ENCODE results near the gene C16orf96.

C16orf96 gene

GRCh38 chr16:4556112-4556511 lies at the start of gene C16orf96:
C16orf96 (plus strand) TSS chr16:4556340; CDS start chr16:4556490, 150 bp downstream.
- no peak for FAIRE-seq

GRCh38 chr16:4506450-4506849 lies 49.7 kb upstream of the C16orf96 start:
- no peak for FAIRE-seq

GRCh38 chr16:4507588-4508345 lies 48.4 kb upstream of the C16orf96 start:
- no peak for FAIRE-seq

GRCh38 chr16:4508806-4509205 lies 47.3 kb upstream of the C16orf96 start:
- FAIRE-seq = no peak

GRCh38 chr16:4509420-4509819 lies 46.7 kb upstream of the C16orf96 start:
- no peak for FAIRE-seq

- no peak for FAIRE-seq
These were observed 46.0 kb upstream of the C16orf96 start for GRCh38 chr16:4510131-4510530.

- FAIRE-seq = no peak
These were observed 45.3 kb upstream of the C16orf96 start for GRCh38 chr16:4510747-4511426.

GRCh38 chr16:4511441-4512082 lies 44.6 kb upstream of the C16orf96 start:
- FAIRE-seq = no peak

GRCh38 chr16:4512473-4512872 lies 43.7 kb upstream of the C16orf96 start:
- no peak for FAIRE-seq

GRCh38 chr16:4513086-4513860 lies 42.9 kb upstream of the C16orf96 start:
- FAIRE-seq = no peak

GRCh38 chr16:4513881-4514280 lies 42.3 kb upstream of the C16orf96 start:
- no peak for FAIRE-seq

- no peak for FAIRE-seq
These were observed 41.5 kb upstream of the C16orf96 start for GRCh38 chr16:4514606-4515005.

- peak; percentile 89 for FAIRE-seq
These were observed 40.4 kb upstream of the C16orf96 start for GRCh38 chr16:4515611-4516233.

GRCh38 chr16:4517812-4518680 lies 38.1 kb upstream of the C16orf96 start:
- no peak for FAIRE-seq

GRCh38 chr16:4519274-4520058 lies 36.7 kb upstream of the C16orf96 start:
- FAIRE-seq = no peak

GRCh38 chr16:4520913-4521312 lies 35.2 kb upstream of the C16orf96 start:
- no peak for FAIRE-seq

- FAIRE-seq = no peak
These were observed 34.0 kb upstream of the C16orf96 start for GRCh38 chr16:4522051-4522581.

- FAIRE-seq = no peak
These were observed 32.5 kb upstream of the C16orf96 start for GRCh38 chr16:4523686-4524085.

- FAIRE-seq = no peak
These were observed 31.6 kb upstream of the C16orf96 start for GRCh38 chr16:4524571-4524970.

- FAIRE-seq = no peak
These were observed 31.1 kb upstream of the C16orf96 start for GRCh38 chr16:4525069-4525468.

Measured in colon (tissue), 2 donors.